B cell (primary cell): ENCODE measurements around the gene CTLA4.

ENCODE experiments used
- CTCF ChIP-seq: fragments of 200-600 bp; IDR thresholded peaks from one replicate; pipeline ENCODE4 v1.8.0; 2022; ENCODE audit warnings: antibody characterized with exemption, mild to moderate bottlenecking
- EZH2 ChIP-seq: IDR thresholded peaks from 2 replicates; pipeline ENCODE4 v1.6.1; 2012; ENCODE audit warnings: borderline replicate concordance, low read depth, mild to moderate bottlenecking, moderate library complexity, low read length; ENCODE audit not compliant: insufficient read depth, poor library complexity, severe bottlenecking

- no peak for TF ChIP-seq CTCF
- TF ChIP-seq EZH2: no peak
Observed at GRCh38 chr2:203857656-203858055, 9.9 kb upstream of the CTLA4 start.
